PC-9 (cell line): ENCODE measurements around the gene PLD6. TPM values are rescaled to one million over a fixed set of nuclear protein-coding genes. Genes with fewer than 3 reads are reported as not detected.

Experiments
- BruUV-seq: library from RNA; stranded (reverse); fragments of 400-500 nt; replicated peaks from 2 replicates; lab custom pipeline; 2021; lab: Mats Ljungman, UMichigan
- CTCF ChIA-PET: fragments of 300-600 bp; sonication (Branson Sonifier 250); formaldehyde crosslinking; loops from one replicate; lab custom pipeline; 2022; ENCODE audit warnings: antibody characterized with exemption; lab: Charles Lee
- POLR2A ChIA-PET: fragments of 300-600 bp; sonication (Branson Sonifier 250); formaldehyde crosslinking; loops from one replicate; lab custom pipeline; 2022; ENCODE audit warnings: antibody characterized with exemption; ENCODE audit not compliant: unreplicated experiment; lab: Charles Lee
- DNase-seq, 2 experiments: peaks; one replicate each; pipeline versions ENCODE4 v3.0.0 to v3.0.0-alpha.2; 2015 to 2022; ENCODE audit warnings: mixed read lengths in 1 of 2
- H2AFZ ChIP-seq: fragments of 200-600 bp; sonication (generic); 2 replicates; pipeline ENCODE4 v1.8.1; 2017; ENCODE audit warnings: antibody characterized with exemption
- H3F3A ChIP-seq: fragments of 200-600 bp; sonication (generic); 2 replicates; pipeline ENCODE4 v1.8.1; 2017; ENCODE audit warnings: antibody characterized with exemption, mild to moderate bottlenecking, low read depth; ENCODE audit not compliant: insufficient read depth
- H3K27ac ChIP-seq: fragments of 200-600 bp; sonication (generic); 2 replicates; pipeline ENCODE4 v1.6.1; 2016; ENCODE audit warnings: mixed run types
- H3K27me3 ChIP-seq: fragments of 200-600 bp; sonication (generic); 2 replicates; pipeline ENCODE4 v1.6.1; 2016; ENCODE audit warnings: low read depth, mixed run types; ENCODE audit not compliant: insufficient read depth
- H3K36me3 ChIP-seq: fragments of 200-600 bp; sonication (generic); 2 replicates; pipeline ENCODE4 v1.6.1; 2016; ENCODE audit warnings: low read depth, mixed run types
- H3K4me1 ChIP-seq: fragments of 200-600 bp; sonication (generic); replicated peaks from 2 replicates; pipeline ENCODE4 v1.6.1; 2016; ENCODE audit warnings: mixed run types; ENCODE audit not compliant: insufficient read depth
- H3K4me2 ChIP-seq: fragments of 200-600 bp; sonication (generic); 2 replicates; pipeline ENCODE4 v1.6.1; 2017; ENCODE audit warnings: mixed run types
- H3K4me3 ChIP-seq: fragments of 200-600 bp; sonication (generic); 2 replicates; pipeline ENCODE4 v1.6.1; 2016; ENCODE audit warnings: mixed run types
- H3K79me2 ChIP-seq: fragments of 200-600 bp; sonication (generic); 2 replicates; pipeline ENCODE4 v1.6.1; 2017; ENCODE audit warnings: low read depth, mixed run types
- H3K9me2 ChIP-seq: fragments of 200-600 bp; sonication (generic); 2 replicates; pipeline ENCODE4 v1.8.1; 2017; ENCODE audit warnings: mild to moderate bottlenecking; ENCODE audit not compliant: insufficient read depth
- H3K9me3 ChIP-seq: fragments of 200-600 bp; sonication (generic); 2 replicates; pipeline ENCODE4 v1.8.1; 2016; ENCODE audit warnings: low read depth; ENCODE audit not compliant: insufficient read depth
- H4K20me1 ChIP-seq: fragments of 200-600 bp; sonication (generic); 2 replicates; pipeline ENCODE4 v1.8.1; 2017; ENCODE audit not compliant: insufficient read depth
- EZH2 ChIP-seq: fragments of 200-600 bp; sonication (generic); IDR thresholded peaks from 2 replicates; pipeline ENCODE4 v1.8.0; 2017; ENCODE audit warnings: antibody characterized with exemption, low read depth
- intact Hi-C: fragments of 100-400 bp; cut with micrococcal nuclease; formaldehyde crosslinking; loops from one replicate; pipeline ENCODE4 v1.10.0; 2022; ENCODE audit not compliant: unreplicated experiment
- total RNA-seq: library from RNA; stranded (reverse); gene quantifications from 2 replicates; pipeline ENCODE4 v1.2.3, GENCODE V29; 2021
- TF ChIP-seq, protein P1 (sequence below): fragments of 200-600 bp; sonication (generic); conservative IDR thresholded peaks from 2 replicates; pipeline ENCODE4 v1.6.1; 2017; ENCODE audit warnings: mixed run types, antibody characterized with exemption, mild to moderate bottlenecking, moderate library complexity

PLD6 gene
- total RNA-seq, 1 experiment from 2014 or later, result 4.1 TPM

DNA sequence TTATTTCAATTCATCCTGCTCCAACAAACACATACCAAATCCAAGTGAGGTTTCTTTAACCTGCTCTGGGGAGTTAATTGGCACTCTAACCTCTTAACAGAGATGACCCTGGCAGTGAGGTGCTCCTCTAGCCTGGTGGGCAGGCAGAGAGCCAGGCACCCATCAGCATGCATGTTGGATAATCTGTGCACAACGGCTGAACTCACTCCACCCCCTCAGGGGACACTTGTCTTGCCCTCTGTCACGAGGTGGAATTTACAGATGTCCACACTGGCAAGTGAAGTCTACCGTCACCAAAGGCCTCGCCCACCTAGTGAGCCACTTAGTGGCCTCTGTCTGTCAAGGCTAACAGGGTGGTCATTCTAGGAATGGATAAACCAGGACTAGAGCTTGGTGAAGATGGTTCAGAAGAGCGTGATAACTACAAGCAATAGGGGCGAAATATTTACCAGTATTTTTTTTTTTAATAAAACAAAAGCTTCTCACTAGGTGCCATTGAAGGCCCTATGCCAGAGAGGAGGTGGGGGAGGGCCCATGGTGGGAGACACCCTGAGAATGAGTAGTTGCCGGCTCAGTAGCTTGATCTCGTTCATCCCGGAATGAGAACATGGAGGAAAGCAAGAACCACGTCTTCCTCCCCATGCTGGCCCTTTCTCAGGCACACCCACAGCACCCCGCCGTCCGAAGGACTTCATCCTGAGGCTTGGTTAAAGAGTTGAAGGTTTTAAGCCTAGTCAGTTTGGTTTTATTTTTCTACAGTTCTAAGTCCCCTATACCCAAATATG, 25.2 kb downstream of the PLD6 start:
- CTCF ChIA-PET, result no interaction called here
- no peak overlapping the region for H3K4me2 ChIP-seq
- peaks cover 54% of the 10 kb centered on the region for H3K36me3 ChIP-seq
- no peaks in the 10 kb centered on the region for H3K9me3 ChIP-seq
- H3K27me3 ChIP-seq, result no peaks in the 10 kb centered on the region
- H3K9me2 ChIP-seq, result no peaks in the 10 kb centered on the region
- peaks cover 67% of the 10 kb centered on the region; the same call in 1 of the 2 replicates for H3F3A ChIP-seq
- intact Hi-C loops, result no loop called here
- POLR2A ChIA-PET, result no interaction called here
- H3K27ac ChIP-seq, result no peak overlapping the region
- BruUV-seq, result no TSS peak
- DNase-seq, result no peak
- no peak overlapping the region for H2AFZ ChIP-seq
- no peaks in the 10 kb centered on the region for H3K79me2 ChIP-seq
- peaks cover 9% of the 10 kb centered on the region for H3K4me1 ChIP-seq
- H3K4me3 ChIP-seq, result no peak overlapping the region
- TF ChIP-seq, protein P1, sequence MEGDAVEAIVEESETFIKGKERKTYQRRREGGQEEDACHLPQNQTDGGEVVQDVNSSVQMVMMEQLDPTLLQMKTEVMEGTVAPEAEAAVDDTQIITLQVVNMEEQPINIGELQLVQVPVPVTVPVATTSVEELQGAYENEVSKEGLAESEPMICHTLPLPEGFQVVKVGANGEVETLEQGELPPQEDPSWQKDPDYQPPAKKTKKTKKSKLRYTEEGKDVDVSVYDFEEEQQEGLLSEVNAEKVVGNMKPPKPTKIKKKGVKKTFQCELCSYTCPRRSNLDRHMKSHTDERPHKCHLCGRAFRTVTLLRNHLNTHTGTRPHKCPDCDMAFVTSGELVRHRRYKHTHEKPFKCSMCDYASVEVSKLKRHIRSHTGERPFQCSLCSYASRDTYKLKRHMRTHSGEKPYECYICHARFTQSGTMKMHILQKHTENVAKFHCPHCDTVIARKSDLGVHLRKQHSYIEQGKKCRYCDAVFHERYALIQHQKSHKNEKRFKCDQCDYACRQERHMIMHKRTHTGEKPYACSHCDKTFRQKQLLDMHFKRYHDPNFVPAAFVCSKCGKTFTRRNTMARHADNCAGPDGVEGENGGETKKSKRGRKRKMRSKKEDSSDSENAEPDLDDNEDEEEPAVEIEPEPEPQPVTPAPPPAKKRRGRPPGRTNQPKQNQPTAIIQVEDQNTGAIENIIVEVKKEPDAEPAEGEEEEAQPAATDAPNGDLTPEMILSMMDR, result no peak
- no peak for TF ChIP-seq EZH2
- H4K20me1 ChIP-seq, result peaks cover 33% of the 10 kb centered on the region

DNA sequence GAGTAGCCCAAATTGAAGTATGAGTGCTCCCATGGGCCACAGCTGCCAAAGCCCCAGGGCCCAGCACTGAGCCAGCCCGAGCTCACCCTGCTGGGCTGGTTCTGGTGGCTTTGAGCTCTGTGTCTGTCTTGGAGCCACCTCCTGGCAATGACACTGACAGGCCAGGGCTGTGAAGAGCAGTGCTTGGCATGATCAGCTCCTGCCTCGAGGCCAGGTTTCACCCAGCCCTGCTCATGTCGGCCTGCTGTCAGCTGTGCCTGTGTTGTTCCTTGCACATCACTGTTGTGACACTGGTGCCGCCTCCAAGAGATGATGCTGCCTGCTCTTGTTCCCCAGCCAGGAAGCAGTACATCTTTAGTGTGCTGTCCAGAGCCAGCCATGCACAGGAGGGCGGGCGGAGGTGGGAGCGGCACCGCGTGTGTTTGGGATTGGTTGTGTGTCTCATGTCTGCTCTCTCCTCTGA, 26.0 kb downstream of the PLD6 start:
- Histone ChIP-seq H2AFZ (no peak overlapping the region), H3K27me3 (no peaks in the 10 kb centered on the region), H3F3A (peaks cover 67% of the 10 kb centered on the region; the same call in 1 of the 2 replicates), H3K4me1 (0 out of 2 replicates have a peak, but pooled peaks cover 1% of the 10 kb centered on the region), H3K9me3 (no peaks in the 10 kb centered on the region), H3K4me3 (no peak overlapping the region), H3K36me3 (peaks cover 62% of the 10 kb centered on the region), H3K27ac (no peak overlapping the region), H3K79me2 (no peaks in the 10 kb centered on the region), H3K9me2 (no peaks in the 10 kb centered on the region), H3K4me2 (no peak overlapping the region), H4K20me1 (peaks cover 27% of the 10 kb centered on the region; the same call in 1 of the 2 replicates)
- TF ChIP-seq EZH2, result no peak
- TF ChIP-seq, protein P1, result no peak
- intact Hi-C loops, result no loop called here
- no TSS peak for BruUV-seq
- ChIA-PET POLR2A (no interaction called here), CTCF (no interaction called here)
- DNase-seq, result no peak

DNA sequence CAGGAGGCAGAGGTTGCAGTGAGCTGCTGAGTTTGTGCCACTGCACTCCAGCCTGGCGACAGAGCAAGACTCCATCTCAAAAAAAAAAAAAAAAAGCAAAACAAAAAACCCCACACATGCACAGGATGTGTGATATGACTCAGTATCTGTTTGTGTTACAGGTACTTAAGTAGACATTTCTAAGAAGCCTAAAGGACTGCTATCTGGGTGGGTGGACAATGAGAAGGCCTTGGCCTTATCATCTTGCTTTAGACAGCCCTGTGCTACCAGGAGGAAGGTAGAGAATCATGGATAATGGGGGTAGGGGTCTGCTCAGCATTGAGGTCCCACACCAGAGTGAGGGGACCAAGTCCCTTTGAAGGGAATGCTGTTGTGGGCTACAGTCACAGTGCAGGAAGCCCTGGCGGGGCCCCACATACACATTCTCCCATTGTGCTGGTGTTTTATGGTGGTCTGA, 26.7 kb downstream of the PLD6 start:
- Histone ChIP-seq H3K36me3 (peaks cover 63% of the 10 kb centered on the region), H3K4me1 (no peaks in the 10 kb centered on the region), H3K27me3 (no peaks in the 10 kb centered on the region), H3K27ac (no peak overlapping the region), H3K9me2 (no peaks in the 10 kb centered on the region), H3K9me3 (no peaks in the 10 kb centered on the region), H3K4me2 (no peak overlapping the region), H3K79me2 (no peaks in the 10 kb centered on the region), H4K20me1 (peaks cover 33% of the 10 kb centered on the region), H2AFZ (no peak overlapping the region), H3K4me3 (no peak overlapping the region), H3F3A (peaks cover 69% of the 10 kb centered on the region; the same call in 1 of the 2 replicates)
- CTCF ChIA-PET, result no interaction called here
- TF ChIP-seq, protein P1, result no peak
- no peak for TF ChIP-seq EZH2
- intact Hi-C loops, result no loop called here
- no peak for DNase-seq
- no TSS peak for BruUV-seq
- POLR2A ChIA-PET, result no interaction called here
